HepG2 (cell line): Measurements from ENCODE around the gene GATA5. TPM values are rescaled to one million over a fixed set of nuclear protein-coding genes. Genes with fewer than 3 reads are reported as not detected.

Experiments
- HOXA7 ChIP-seq: sonication (generic); formaldehyde crosslinking; IDR thresholded peaks from 2 replicates; pipeline ENCODE4 v1.8.1; 2022; ENCODE audit warnings: mild to moderate bottlenecking, missing genetic modification reagents, moderate library complexity
- IKZF1 ChIP-seq: fragments of 450-650 bp; IDR thresholded peaks from 2 replicates; pipeline ENCODE4 v1.7.1; 2016
- KDM5B ChIP-seq: sonication (generic); formaldehyde crosslinking; IDR thresholded peaks from 2 replicates; pipeline ENCODE4 v1.4.0; 2020; ENCODE audit warnings: missing genetic modification reagents, mild to moderate bottlenecking, borderline replicate concordance
- KLF6 ChIP-seq: IDR thresholded peaks from 2 replicates; pipeline ENCODE4 v1.8.0; 2016; ENCODE audit warnings: missing biosample characterization, missing genetic modification reagents
- KMT2A ChIP-seq: sonication (generic); formaldehyde crosslinking; IDR thresholded peaks from 2 replicates; pipeline ENCODE4 v1.4.0; 2020; ENCODE audit warnings: missing genetic modification reagents
- PAF1 ChIP-seq: IDR thresholded peaks from 2 replicates; pipeline ENCODE4 v1.6.1; 2016; ENCODE audit warnings: missing genetic modification reagents, missing compliant biosample characterization
- PRDM15 ChIP-seq: sonication (generic); formaldehyde crosslinking; IDR thresholded peaks from 2 replicates; pipeline ENCODE4 v1.4.0; 2020; ENCODE audit warnings: missing genetic modification reagents
- RARA ChIP-seq: IDR thresholded peaks from 2 replicates; pipeline ENCODE4 v1.6.1; 2016; ENCODE audit warnings: missing genetic modification reagents, missing compliant biosample characterization
- SAFB2 ChIP-seq: sonication (generic); formaldehyde crosslinking; IDR thresholded peaks from 2 replicates; pipeline ENCODE4 v1.5.1; 2020; ENCODE audit warnings: missing genetic modification reagents, low read depth, mild to moderate bottlenecking, borderline replicate concordance
- ZNF496 ChIP-seq: sonication (generic); formaldehyde crosslinking; IDR thresholded peaks from 2 replicates; pipeline ENCODE4 v1.8.1; 2023; ENCODE audit warnings: mild to moderate bottlenecking, moderate library complexity, missing genetic modification reagents; ENCODE audit not compliant: insufficient replicate concordance
- ZNF615 ChIP-seq: sonication (generic); formaldehyde crosslinking; IDR thresholded peaks from 2 replicates; pipeline ENCODE4 v1.5.0; 2020; ENCODE audit warnings: mild to moderate bottlenecking, missing genetic modification reagents, borderline replicate concordance
- polyA plus RNA-seq, 8 experiments: library from polyadenylated mRNA; depleted of rRNA in 3 of 8; stranded (reverse) in 7 of 8; unstranded in 1 of 8; fragments of >200 nt; fragmentation: Illumina TruSeq in 4 of 8; extraction: Trizol in 4 of 8; gene quantifications; 2 replicates each; pipeline versions ENCODE4 v1.2.1 to v1.2.3, GENCODE V29; 2011 to 2016; ENCODE audit warnings: low read depth in 4 of 8, missing spikeins in 1 of 8, mixed read lengths in 1 of 8; ENCODE audit not compliant: insufficient read depth in 1 of 8
- total RNA-seq, 5 experiments: library from RNA; depleted of rRNA; stranded (reverse); fragments of >200 nt; fragmentation: Illumina TruSeq; extraction: Trizol; gene quantifications; 2 replicates each; pipeline ENCODE4 v1.2.3, GENCODE V29; 2016; ENCODE audit warnings: low read depth in 1 of 5
- TF ChIP-seq, protein P1 (sequence below): sonication (generic); formaldehyde crosslinking; IDR thresholded peaks from 2 replicates; pipeline ENCODE4 v1.5.1; 2020; ENCODE audit warnings: missing genetic modification reagents, mild to moderate bottlenecking, borderline replicate concordance

Gene GATA5
- total and polyA plus RNA-seq, 2 of the 13 experiments (the other 11 are each of a cell fraction or from before 2014, with no cell fraction given), result 0.12 to 0.20 TPM

- TF ChIP-seq PAF1, result no peak
- TF ChIP-seq ZNF496 (CRISPR knock-in tag), result no peak
- TF ChIP-seq IKZF1, result no peak
- no peak for TF ChIP-seq SAFB2 (CRISPR knock-in tag)
- no peak for TF ChIP-seq KLF6
- TF ChIP-seq KMT2A (CRISPR knock-in tag), result no peak
- TF ChIP-seq PRDM15, result no peak
- TF ChIP-seq, protein P1, sequence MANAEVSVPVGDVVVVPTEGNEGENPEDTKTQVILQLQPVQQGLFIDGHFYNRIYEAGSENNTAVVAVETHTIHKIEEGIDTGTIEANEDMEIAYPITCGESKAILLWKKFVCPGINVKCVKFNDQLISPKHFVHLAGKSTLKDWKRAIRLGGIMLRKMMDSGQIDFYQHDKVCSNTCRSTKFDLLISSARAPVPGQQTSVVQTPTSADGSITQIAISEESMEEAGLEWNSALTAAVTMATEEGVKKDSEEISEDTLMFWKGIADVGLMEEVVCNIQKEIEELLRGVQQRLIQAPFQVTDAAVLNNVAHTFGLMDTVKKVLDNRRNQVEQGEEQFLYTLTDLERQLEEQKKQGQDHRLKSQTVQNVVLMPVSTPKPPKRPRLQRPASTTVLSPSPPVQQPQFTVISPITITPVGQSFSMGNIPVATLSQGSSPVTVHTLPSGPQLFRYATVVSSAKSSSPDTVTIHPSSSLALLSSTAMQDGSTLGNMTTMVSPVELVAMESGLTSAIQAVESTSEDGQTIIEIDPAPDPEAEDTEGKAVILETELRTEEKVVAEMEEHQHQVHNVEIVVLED (CRISPR knock-in tag), result no peak
- TF ChIP-seq KDM5B, result no peak
- TF ChIP-seq HOXA7 (CRISPR knock-in tag), result no peak
- no peak for TF ChIP-seq RARA (CRISPR knock-in tag)
- TF ChIP-seq ZNF615 (CRISPR knock-in tag), result no peak
- TF ChIP-seq, all 625 proteins: peak for 0
Observed at GRCh38 chr20:62417981-62418708, 57.6 kb downstream of the GATA5 start (continued).
